Lower lobe of right lung (tissue), 2 donors: ENCODE measurements around the gene CHMP3. TPM values are rescaled to one million over a fixed set of nuclear protein-coding genes. Genes with fewer than 3 reads are reported as not detected.

Source experiments
- ATAC-seq, 2 donors: fragments of 200-7000 bp; cut with Tn5 transposase; one replicate each; pipeline ENCODE4 v1.9.1; 2020 to 2022; ENCODE audit warnings: mild to moderate bottlenecking in 2 of 2, moderate library complexity in 2 of 2
- DNase-seq: peaks from one replicate; pipeline ENCODE4 v3.0.0-alpha.2; 2020
- H3K27ac ChIP-seq: fragments of 200-600 bp; one replicate; pipeline ENCODE4 v1.8.0; 2022
- H3K27me3 ChIP-seq: fragments of 200-600 bp; one replicate; pipeline ENCODE4 v1.8.0; 2022; ENCODE audit warnings: low read depth
- H3K36me3 ChIP-seq: fragments of 200-600 bp; one replicate; pipeline ENCODE4 v1.8.0; 2022; ENCODE audit warnings: mild to moderate bottlenecking
- H3K4me1 ChIP-seq: fragments of 200-600 bp; one replicate; pipeline ENCODE4 v1.8.0; 2022
- H3K4me3 ChIP-seq: fragments of 200-600 bp; one replicate; pipeline ENCODE4 v1.8.0; 2022; ENCODE audit warnings: mild to moderate bottlenecking
- H3K9me3 ChIP-seq: fragments of 200-600 bp; one replicate; pipeline ENCODE4 v1.8.0; 2022
- CTCF ChIP-seq: fragments of 200-600 bp; IDR thresholded peaks from one replicate; pipeline ENCODE4 v1.8.0; 2022; ENCODE audit warnings: antibody characterized with exemption, mild to moderate bottlenecking
- intact Hi-C: fragments of 100-400 bp; cut with DNase I; formaldehyde crosslinking; loops from one replicate; pipeline ENCODE4 v1.11.0; 2022
- total RNA-seq: library from RNA; stranded (reverse); fragmentation: NEBNext Ultra II Directional; extraction: Animal tissue kit (Norgen Biotek cat#: 25700); gene quantifications from one replicate; pipeline ENCODE4 v1.2.1, GENCODE V29; 2021
- donor health status: DM: no; HTN: yes; CAD: no; lungs with severe emphysema.

The CHMP3 gene
- total RNA-seq, 1 donor from 2014 or later = 140 TPM

- H3K9me3 ChIP-seq = no peaks in the 10 kb centered on the region
- peaks cover 15% of the 10 kb centered on the region for H3K4me1 ChIP-seq
- intact Hi-C loops = no loop called here
- peaks cover 100% of the 10 kb centered on the region for H3K36me3 ChIP-seq
- H3K27ac ChIP-seq = peak overlapping the region; percentile 5
- peak; percentile 46 for DNase-seq
- no peak for TF ChIP-seq CTCF
- peak; percentile 75 to 81 for ATAC-seq
- H3K4me3 ChIP-seq = no peak overlapping the region
- no peaks in the 10 kb centered on the region for H3K27me3 ChIP-seq
These were observed 83.1 kb downstream of the CHMP3 start for GRCh38 chr2:86480105-86480504.

- DNase-seq (no peak), ATAC-seq (peak; percentile 32 to 33)
- no peak overlapping the region for H3K4me3 ChIP-seq
- H3K4me1 ChIP-seq = peaks cover 15% of the 10 kb centered on the region
- peaks cover 98% of the 10 kb centered on the region for H3K36me3 ChIP-seq
- H3K9me3 ChIP-seq = no peaks in the 10 kb centered on the region
- TF ChIP-seq CTCF = no peak
- H3K27me3 ChIP-seq = no peaks in the 10 kb centered on the region
- H3K27ac ChIP-seq = no peak overlapping the region
- intact Hi-C loops = no loop called here
These were observed 85.9 kb downstream of the CHMP3 start for GRCh38 chr2:86477349-86477748.

GRCh38 chr2:86476918-86477317, 86.3 kb downstream of the CHMP3 start:
- H3K27me3 ChIP-seq = no peaks in the 10 kb centered on the region
- no peak for ATAC-seq
- H3K9me3 ChIP-seq = no peaks in the 10 kb centered on the region
- no peak for DNase-seq
- H3K4me1 ChIP-seq = peaks cover 15% of the 10 kb centered on the region
- H3K36me3 ChIP-seq = peaks cover 98% of the 10 kb centered on the region
- H3K4me3 ChIP-seq = no peak overlapping the region
- TF ChIP-seq CTCF = no peak
- H3K27ac ChIP-seq = no peak overlapping the region
- intact Hi-C loops = no loop called here

- no peak for DNase-seq
- no peak overlapping the region for H3K4me3 ChIP-seq
- TF ChIP-seq CTCF = no peak
- H3K9me3 ChIP-seq = no peaks in the 10 kb centered on the region
- peaks cover 96% of the 10 kb centered on the region for H3K36me3 ChIP-seq
- peaks cover 15% of the 10 kb centered on the region for H3K4me1 ChIP-seq
- ATAC-seq = no peak
- no peaks in the 10 kb centered on the region for H3K27me3 ChIP-seq
- no peak overlapping the region for H3K27ac ChIP-seq
- intact Hi-C loops = no loop called here
These were observed 87.2 kb downstream of the CHMP3 start for GRCh38 chr2:86476092-86476491.

- ATAC-seq = no peak
- Histone ChIP-seq H3K9me3 (no peaks in the 10 kb centered on the region), H3K27me3 (no peaks in the 10 kb centered on the region), H3K36me3 (peaks cover 96% of the 10 kb centered on the region), H3K4me3 (no peak overlapping the region), H3K27ac (no peak overlapping the region), H3K4me1 (no peaks in the 10 kb centered on the region)
- no peak for DNase-seq
- no peak for TF ChIP-seq CTCF
- intact Hi-C loops = no loop called here
These were observed 91.6 kb downstream of the CHMP3 start for GRCh38 chr2:86471637-86472036.

GRCh38 chr2:86470890-86471289, 92.4 kb downstream of the CHMP3 start:
- Histone ChIP-seq H3K4me3 (no peak overlapping the region), H3K36me3 (peaks cover 96% of the 10 kb centered on the region), H3K9me3 (no peaks in the 10 kb centered on the region), H3K27ac (no peak overlapping the region), H3K4me1 (no peaks in the 10 kb centered on the region), H3K27me3 (no peaks in the 10 kb centered on the region)
- no peak for TF ChIP-seq CTCF
- no peak for DNase-seq
- intact Hi-C loops = no loop called here
- ATAC-seq = no peak
